ENCODE data around the gene SPRR2B. TPM values are rescaled to one million over a fixed set of nuclear protein-coding genes. Genes with fewer than 3 reads are reported as not detected.
A peak's percentile ranks its signal among the peaks of the same experiment; 100 is the strongest.

The SPRR2B gene
- polyA plus RNA-seq, 1 donor (not counting 4 experiments of a cell fraction or from before 2014, with no cell fraction given): 0.45 TPM

- dilution Hi-C loops (cut with MboI; ENCODE audit: extremely low pct_ligation_motif_present, low sequenced_read_pairs): no loop called here
- H4K20me1 ChIP-seq (ENCODE audit: control insufficient read depth, extremely low read depth, insufficient read depth, low read length): no peaks in the 10 kb centered on the region
- no peaks in the 10 kb centered on the region for H3K9me1 ChIP-seq (ENCODE audit: control insufficient read depth, extremely low read depth, insufficient read depth, low read length)
- H3K79me2 ChIP-seq (ENCODE audit: control insufficient read depth, insufficient read depth, low read length): no peaks in the 10 kb centered on the region
- DNase-seq (ENCODE audit: low read depth, low spot score) (no peak), FAIRE-seq (no peak)
- H3K27me3 ChIP-seq (ENCODE audit: control insufficient read depth, extremely low read depth, insufficient read depth, low read length): no peaks in the 10 kb centered on the region
- H3K4me2 ChIP-seq (ENCODE audit: control insufficient read depth, extremely low read depth, insufficient read depth, low read depth, low read length): no peak overlapping the region
- H3K9me3 ChIP-seq (ENCODE audit: control insufficient read depth, low read depth, low read length): no peaks in the 10 kb centered on the region
- H2AFZ ChIP-seq (ENCODE audit: control insufficient read depth, low read length): no peak overlapping the region
- no peak overlapping the region for H3K9ac ChIP-seq (ENCODE audit: control insufficient read depth, extremely low read depth, insufficient read depth, low read length)
- no peaks in the 10 kb centered on the region for H3K36me3 ChIP-seq (ENCODE audit: control insufficient read depth in 2 of 2, extremely low read depth in 1 of 2, insufficient read depth in 2 of 2, low read length in 2 of 2)
- peaks cover 42% of the 10 kb centered on the region for H3K4me1 ChIP-seq (ENCODE audit: control insufficient read depth, extremely low read depth, insufficient read depth, low read length)
- no peak overlapping the region for H3K27ac ChIP-seq (ENCODE audit: control insufficient read depth, insufficient read depth, low read length)
- H3K4me3 ChIP-seq (ENCODE audit: control insufficient read depth in 2 of 3, extremely low read depth in 1 of 3, insufficient read depth in 2 of 3, low read depth in 1 of 3, low read length in 3 of 3): no peak overlapping the region
- no peak for TF ChIP-seq EZH2 (IDR thresholded peaks at IDR 0.05; ENCODE audit: low read length)
- TF ChIP-seq CTCF (optimal IDR thresholded peaks at IDR 0.05 in 1 of 3, IDR thresholded peaks at IDR 0.05 in 1 of 3, conservative IDR thresholded peaks at IDR 0.05 in 1 of 3; ENCODE audit: extremely low read depth in 1 of 3, insufficient read depth in 2 of 3, low read length in 3 of 3): no peak
Observed at GRCh38 chr1:153028766-153029165, 42.6 kb downstream of the SPRR2B start.

- H3K36me3 ChIP-seq (ENCODE audit: control insufficient read depth in 2 of 2, extremely low read depth in 1 of 2, insufficient read depth in 2 of 2, low read length in 2 of 2): no peaks in the 10 kb centered on the region
- no peak overlapping the region for H3K4me3 ChIP-seq (ENCODE audit: control insufficient read depth in 2 of 3, extremely low read depth in 1 of 3, insufficient read depth in 2 of 3, low read depth in 1 of 3, low read length in 3 of 3)
- dilution Hi-C loops (cut with MboI; ENCODE audit: extremely low pct_ligation_motif_present, low sequenced_read_pairs): no loop called here
- FAIRE-seq: peak; percentile 49
- no peaks in the 10 kb centered on the region for H3K9me1 ChIP-seq (ENCODE audit: control insufficient read depth, extremely low read depth, insufficient read depth, low read length)
- peaks cover 15% of the 10 kb centered on the region for H3K4me1 ChIP-seq (ENCODE audit: control insufficient read depth, extremely low read depth, insufficient read depth, low read length)
- H3K4me2 ChIP-seq (ENCODE audit: control insufficient read depth, extremely low read depth, insufficient read depth, low read depth, low read length): no peak overlapping the region
- no peak overlapping the region for H3K9ac ChIP-seq (ENCODE audit: control insufficient read depth, extremely low read depth, insufficient read depth, low read length)
- H3K27ac ChIP-seq (ENCODE audit: control insufficient read depth, insufficient read depth, low read length): no peak overlapping the region
- TF ChIP-seq EZH2 (IDR thresholded peaks at IDR 0.05; ENCODE audit: low read length) (no peak), CTCF (optimal IDR thresholded peaks at IDR 0.05 in 1 of 3, IDR thresholded peaks at IDR 0.05 in 1 of 3, conservative IDR thresholded peaks at IDR 0.05 in 1 of 3; ENCODE audit: extremely low read depth in 1 of 3, insufficient read depth in 2 of 3, low read length in 3 of 3) (no peak)
- no peak overlapping the region for H2AFZ ChIP-seq (ENCODE audit: control insufficient read depth, low read length)
- H3K79me2 ChIP-seq (ENCODE audit: control insufficient read depth, insufficient read depth, low read length): no peaks in the 10 kb centered on the region
- DNase-seq (ENCODE audit: low read depth, low spot score): no peak
- no peaks in the 10 kb centered on the region for H3K9me3 ChIP-seq (ENCODE audit: control insufficient read depth, low read depth, low read length)
- no peaks in the 10 kb centered on the region for H3K27me3 ChIP-seq (ENCODE audit: control insufficient read depth, extremely low read depth, insufficient read depth, low read length)
- no peaks in the 10 kb centered on the region for H4K20me1 ChIP-seq (ENCODE audit: control insufficient read depth, extremely low read depth, insufficient read depth, low read length)
Observed at GRCh38 chr1:153025797-153026196, 45.6 kb downstream of the SPRR2B start.
